Activated T-helper 9 cell treated with anti-CD3 and anti-CD28 coated beads, Interleukin-2, amount 50 U/mL, for 16 hours (primary cell): ENCODE data around the gene PLXNA4.

Experiments used
- DNase-seq: peaks from one replicate; pipeline ENCODE4 v3.0.0-alpha.2; 2020; ENCODE audit warnings: low read depth

PLXNA4 gene

DNA sequence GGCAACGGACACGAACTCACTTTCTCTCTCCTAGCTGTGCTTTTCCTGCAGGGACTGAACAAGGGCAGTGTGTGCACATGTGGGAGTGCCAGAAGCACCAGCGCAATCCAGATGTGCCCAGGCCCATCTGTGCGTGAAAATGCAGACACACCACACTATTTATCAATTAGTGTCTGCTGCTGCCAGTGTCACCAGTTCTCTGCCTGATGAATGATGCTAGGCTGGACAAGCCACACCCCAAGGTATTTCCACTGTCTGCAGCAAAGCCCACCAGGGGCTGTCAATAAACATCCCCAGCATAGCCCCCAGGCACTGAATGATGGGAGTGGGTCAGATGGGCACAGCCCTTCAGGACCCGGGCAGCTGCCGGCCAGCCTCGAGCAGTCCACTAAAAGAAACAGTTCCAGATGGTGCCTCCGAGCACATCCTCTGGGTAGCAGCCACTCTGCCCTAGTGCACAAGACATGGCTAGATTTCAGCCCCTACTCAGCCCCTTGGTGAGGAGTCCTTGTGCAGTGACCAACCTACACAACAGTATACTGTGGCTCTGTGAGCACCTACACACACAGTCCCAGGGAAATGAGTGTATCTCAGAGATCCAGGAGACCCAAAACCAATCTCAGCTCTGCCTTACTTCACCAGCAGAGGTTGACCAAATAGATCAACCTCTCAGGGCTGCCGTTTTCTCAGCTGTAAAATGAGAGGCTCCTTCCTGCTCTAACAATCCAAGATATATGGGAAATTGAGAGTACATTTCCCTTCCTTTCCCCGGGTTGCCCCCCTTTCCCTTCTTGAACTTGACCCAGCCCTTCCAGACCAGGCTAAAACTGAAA is 314.7 kb downstream of the PLXNA4 start:
- DNase-seq: no peak

DNA sequence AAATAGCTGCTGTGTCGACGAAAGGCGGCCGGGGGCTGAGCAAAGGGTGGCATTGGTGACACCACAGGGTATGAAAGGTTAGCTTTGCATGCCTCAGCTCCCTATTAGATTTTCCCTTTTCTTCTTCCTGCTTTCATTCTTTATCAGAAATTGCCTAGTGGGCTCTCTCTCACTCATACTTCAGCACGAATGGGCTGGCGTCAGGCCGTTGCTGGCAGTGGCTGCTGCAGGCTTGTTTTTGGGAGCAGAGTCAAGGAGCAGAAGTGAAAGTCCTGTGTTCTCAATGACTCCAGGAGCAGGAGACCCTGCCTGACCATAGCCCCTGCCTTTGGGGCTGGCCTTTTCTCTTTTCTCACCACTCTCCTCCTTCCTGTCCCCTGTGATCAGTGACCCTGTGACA is 318.0 kb downstream of the PLXNA4 start:
- no peak for DNase-seq

DNA sequence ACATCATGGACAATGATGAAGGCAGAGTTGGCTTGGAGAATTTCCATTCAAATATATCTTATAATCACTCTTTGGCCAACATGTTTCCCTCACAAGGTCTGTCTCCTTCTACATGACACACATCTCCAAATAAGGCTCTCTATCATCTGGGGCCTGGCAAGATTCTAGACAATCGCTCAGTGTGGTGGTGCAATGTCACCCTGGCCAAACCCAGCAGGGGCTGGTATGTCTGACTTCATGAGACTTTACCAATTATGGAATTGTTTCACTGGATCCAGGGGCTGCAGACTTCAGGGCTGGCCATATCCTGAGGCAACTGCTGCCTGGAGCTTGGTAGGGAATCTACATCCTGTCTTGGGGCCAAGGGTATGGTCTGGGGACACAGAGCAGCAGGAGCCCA is 319.0 kb downstream of the PLXNA4 start:
- DNase-seq: no peak

DNA sequence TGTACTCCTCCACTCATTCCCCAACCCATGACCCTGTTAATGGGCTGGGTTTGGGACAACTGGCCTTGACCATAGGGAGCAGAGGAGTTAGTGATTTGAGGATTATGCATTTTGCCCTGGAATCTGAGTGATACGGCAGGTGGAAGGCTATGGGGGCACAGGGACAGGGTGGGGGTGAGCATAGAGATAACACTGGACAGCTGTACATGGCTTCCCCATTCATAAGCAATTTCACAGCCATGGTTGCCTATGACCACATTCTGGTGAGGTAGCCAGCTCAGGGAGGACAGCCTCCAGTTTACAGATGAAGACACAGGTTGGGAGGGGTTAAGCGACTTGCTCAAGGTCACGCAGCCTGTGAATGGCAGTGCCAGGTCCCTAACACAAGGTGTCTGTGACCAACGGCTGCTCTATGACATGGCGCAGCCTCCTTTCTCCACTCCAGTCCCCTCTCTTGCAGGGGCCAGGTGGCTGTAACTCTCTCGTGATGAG is 319.5 kb downstream of the PLXNA4 start:
- DNase-seq: no peak

DNA sequence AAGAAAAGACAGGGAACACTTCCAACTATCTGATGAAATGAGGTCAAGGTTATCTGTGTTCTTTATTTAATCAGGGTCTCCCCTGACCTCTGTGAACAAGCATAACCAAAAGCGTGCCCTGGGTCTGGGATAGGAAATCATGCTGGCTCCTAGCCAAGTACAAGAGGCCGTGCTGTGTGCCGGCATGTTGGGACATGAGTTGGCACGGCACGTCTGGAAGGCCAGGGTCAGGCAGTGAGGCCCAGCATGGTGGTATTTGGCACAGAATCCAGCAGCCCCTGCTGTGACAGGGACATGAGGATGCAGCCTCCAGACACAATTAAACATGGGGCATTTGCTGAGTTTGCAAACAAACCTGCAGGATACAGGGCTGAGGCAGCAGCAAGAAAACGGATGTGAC is 320.4 kb downstream of the PLXNA4 start:
- DNase-seq: no peak

GRCh38 chr7:132255115-132255797 is 321.0 kb downstream of the PLXNA4 start:
- no peak for DNase-seq

DNA sequence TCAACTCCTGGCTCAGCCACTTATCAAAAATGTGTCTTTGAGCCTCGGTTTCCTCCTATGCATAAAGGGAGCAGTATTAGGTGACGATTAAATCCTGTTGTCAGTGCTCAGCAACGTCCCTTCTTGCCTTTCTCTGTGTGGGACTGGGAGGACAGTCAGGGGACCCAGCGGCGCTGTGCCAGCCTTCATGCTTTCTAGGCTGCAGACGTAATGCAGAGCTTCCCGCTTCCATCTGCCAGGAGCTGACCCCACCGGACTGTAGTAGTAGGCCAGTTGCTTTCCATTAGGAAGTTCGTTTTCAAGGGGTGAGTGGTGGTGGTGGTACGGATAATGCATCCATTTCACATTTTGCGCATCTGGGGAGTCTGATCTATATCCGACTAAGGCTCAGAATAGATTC is 321.8 kb downstream of the PLXNA4 start:
- DNase-seq: no peak

GRCh38 chr7:132252793-132253100 is 323.5 kb downstream of the PLXNA4 start:
- DNase-seq: no peak

GRCh38 chr7:132251327-132251659 is 325.0 kb downstream of the PLXNA4 start:
- no peak for DNase-seq

- DNase-seq: no peak
Observed at GRCh38 chr7:132250480-132251326, 325.6 kb downstream of the PLXNA4 start.

- DNase-seq: no peak
Observed at GRCh38 chr7:132249256-132249971, 326.9 kb downstream of the PLXNA4 start.

DNA sequence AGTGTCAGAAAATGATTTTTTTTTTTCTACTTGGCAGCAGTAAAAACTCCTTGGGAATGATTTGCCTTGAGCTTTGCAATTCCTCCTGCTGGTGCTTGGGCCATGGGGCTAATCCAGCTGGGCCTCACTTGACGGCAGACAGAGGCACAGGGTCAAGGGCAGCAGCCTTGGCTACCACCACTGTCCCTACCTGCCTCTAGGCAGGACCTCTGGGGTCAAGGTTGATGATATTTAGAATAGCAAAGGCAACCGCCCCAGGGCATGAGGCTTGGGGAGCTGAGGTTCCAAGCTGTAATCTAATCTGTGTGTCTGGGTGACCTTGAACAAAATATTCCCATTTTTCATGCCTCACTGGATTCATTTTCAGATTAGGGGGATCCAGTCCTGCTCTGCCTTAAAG is 327.4 kb downstream of the PLXNA4 start:
- no peak for DNase-seq

DNA sequence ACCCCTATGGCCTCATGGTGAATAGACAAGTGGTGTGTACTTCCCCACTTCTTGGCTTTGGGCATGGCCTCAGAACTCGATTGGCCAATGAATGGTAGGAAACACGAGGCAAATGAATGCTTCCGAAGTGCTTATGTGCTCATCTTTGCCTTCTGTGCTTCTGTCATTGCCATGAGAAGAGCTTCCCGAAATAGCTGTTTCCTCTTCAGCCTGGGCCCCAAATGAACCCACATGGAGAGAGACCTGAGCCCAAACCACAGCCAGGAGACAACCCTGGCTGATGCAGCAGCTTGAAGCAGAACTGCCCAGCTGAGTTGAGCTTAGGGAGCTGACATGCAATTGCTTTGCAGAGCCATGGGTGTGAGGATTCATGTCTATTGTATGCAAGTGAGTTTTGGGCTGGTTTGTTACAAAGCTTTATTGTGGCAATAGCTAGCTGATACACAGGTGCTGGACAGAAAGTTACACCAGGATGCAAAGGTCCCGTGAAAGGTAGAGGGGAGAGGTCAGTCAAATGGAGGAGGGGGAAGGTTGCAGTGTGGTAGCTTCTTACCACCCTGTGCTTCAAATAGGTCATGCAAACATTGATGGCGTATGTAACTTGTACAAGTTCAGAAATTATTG is 328.2 kb downstream of the PLXNA4 start:
- DNase-seq: no peak

DNA sequence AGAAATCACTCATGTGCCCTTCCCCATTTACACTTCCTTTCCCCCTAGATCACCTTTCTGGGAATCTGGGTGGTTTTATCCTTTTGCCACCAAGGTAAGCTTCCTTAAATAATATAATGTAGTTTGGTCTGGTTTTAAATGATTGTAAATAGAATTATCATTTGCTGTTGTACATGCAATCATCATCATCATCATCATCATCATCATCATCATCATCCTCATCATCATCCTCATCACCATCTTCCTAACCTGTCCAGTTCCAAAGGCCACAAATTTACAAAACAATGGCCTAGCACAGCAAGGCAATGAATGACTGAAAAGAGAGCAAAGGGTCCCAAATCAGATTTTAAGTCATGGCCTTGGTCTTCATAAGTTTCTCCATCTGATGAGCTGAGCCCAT is 329.7 kb downstream of the PLXNA4 start:
- no peak for DNase-seq

- no peak for DNase-seq
Observed at GRCh38 chr7:132245539-132245938, 330.7 kb downstream of the PLXNA4 start.

DNA sequence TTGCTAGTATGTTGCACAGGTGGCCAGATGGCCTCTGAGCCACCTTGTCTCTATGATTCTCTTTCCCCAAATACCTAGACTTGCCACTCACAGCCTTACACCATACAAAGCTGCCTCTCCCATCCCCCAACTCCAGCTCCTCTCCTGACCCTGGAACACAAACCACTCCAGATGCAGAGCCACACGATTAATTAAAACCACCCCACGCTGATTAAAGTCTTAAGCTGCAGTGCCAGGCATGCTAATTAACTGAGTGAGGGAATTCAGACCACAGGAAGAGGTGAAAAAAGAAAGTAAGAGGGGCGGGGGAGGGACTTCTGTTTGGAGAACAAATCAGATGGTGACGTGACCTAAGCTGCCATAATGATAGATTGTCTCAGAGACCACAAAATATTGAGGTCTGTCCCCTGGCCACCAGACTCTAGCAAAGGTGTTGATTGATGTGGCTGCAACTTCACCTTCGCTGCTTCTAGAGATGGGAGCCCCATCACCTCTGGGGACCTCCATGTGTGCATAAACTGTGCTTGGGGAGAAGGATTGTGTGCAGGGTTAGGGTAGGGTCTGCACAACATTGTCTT is 331.3 kb downstream of the PLXNA4 start:
- DNase-seq: no peak

- DNase-seq: no peak
Observed at GRCh38 chr7:132243463-132243862, 332.8 kb downstream of the PLXNA4 start.

- DNase-seq: no peak
Observed at GRCh38 chr7:132243051-132243450, 333.2 kb downstream of the PLXNA4 start.

GRCh38 chr7:132242192-132242812 is 334.0 kb downstream of the PLXNA4 start:
- DNase-seq: no peak

DNA sequence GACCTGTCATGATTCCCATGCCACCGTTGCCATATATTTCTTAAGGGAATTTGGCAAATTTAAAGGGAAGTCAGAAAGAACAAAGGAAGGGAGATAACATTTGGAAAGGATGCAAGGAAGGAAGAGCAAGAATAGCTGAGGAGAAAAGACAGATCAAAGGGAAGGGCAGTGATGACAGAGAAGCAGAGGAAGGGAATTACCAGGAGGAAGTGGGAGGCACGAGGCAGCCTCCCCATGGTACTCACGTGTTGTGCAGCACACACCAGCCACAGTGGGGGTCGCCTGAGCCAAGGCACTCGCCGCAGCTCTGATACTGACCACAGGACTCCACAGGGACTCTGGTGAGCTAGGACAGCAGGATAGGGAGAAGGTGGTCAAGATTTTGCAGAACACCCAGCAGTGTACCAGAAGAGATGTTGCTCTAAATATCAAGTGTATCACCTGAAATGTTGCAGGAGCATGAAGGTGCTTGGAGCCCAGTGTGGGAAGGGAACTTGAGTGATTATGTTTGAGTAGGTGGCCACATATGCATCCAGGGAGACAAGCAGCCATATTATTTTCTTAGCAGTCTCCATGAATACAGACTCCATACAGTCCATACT is 335.3 kb downstream of the PLXNA4 start:
- no peak for DNase-seq
